SH-SY5Y (cell line): ENCODE results near the gene ATIC.

ENCODE experiments used
- GATA2 ChIP-seq: IDR thresholded peaks from 2 replicates; pipeline ENCODE4 v1.6.1; 2011; ENCODE audit warnings: mild to moderate bottlenecking, low read depth, low read length
- GATA3 ChIP-seq: IDR thresholded peaks from 2 replicates; pipeline ENCODE4 v1.6.1; 2011; ENCODE audit warnings: low read depth, mild to moderate bottlenecking, low read length, moderate library complexity

GRCh38 chr2:215274829-215275228, 37.0 kb upstream of the ATIC start:
- TF ChIP-seq GATA2 (no peak), GATA3 (no peak)
